ENCODE measurements around the gene ATP6V1F.

Gene ATP6V1F

DNA sequence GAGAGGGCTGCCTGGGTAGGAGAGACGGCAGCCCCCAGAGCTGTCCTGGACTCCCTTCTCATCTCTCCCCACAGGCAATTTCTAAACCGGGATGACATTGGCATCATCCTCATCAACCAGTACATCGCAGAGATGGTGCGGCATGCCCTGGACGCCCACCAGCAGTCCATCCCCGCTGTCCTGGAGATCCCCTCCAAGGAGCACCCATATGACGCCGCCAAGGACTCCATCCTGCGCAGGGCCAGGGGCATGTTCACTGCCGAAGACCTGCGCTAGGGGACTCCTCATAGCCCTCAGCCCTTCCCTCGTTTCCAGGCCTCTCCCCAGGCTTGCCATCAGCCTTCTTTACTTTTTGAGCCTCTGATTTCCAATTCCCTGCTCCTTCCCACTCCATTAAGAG lies 2.6 kb downstream of the ATP6V1F start:
- Mint-ChIP-seq H3K4me1 (peaks cover 35% of the 10 kb centered on the region), H3K9me3 (no peaks in the 10 kb centered on the region), H3K36me3 (peaks cover 19% of the 10 kb centered on the region), H3K27ac (peak overlapping the region; percentile 29), H3K4me3 (no peak overlapping the region), H3K27me3 (peaks cover 4% of the 10 kb centered on the region)
- ATAC-seq (ENCODE audit: low read depth) = no peak
- no peak for DNase-seq (ENCODE audit: low spot score in 2 of 2)

DNA sequence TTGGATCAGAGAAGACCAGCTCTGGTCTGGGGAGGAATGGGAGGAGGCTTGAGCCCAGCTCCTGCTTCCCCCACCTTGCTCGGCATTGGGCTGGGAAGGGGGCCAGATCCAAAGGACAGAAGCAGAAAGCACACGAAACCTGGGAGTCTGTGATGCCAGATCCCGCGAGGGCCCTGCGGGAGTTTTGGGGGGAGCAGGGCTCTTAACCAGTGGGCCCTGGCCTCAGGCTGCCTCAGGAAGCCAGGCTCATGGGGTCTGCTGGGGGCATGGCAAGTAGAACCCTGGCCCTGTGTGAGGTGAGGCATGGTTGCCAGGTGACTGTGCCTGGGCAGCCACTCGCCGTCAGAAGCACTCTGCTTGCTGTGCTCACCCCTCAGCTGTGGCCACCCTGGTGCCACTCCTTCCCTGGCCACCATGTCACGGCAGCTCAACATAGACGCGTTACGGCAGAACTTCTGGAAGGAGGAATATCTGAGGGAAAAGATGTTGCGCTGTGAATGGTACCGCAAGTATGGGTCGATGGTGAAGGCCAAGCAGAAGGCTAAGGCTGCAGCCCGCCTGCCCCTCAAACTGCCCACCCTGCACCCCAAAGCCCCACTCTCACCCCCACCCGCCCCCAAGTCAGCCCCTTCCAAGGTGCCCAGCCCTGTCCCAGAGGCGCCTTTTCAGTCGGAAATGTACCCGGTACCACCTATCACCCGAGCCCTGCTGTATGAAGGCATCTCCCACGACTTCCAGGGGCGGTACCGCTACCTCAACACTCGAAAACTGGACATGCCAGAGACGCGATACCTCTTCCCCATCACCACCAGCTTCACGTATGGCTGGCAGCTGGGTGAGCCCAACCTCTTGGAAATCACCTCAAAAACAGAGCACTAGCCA lies 3.6 kb downstream of the ATP6V1F start:
- no peak for ATAC-seq (ENCODE audit: low read depth)
- Mint-ChIP-seq H3K9me3 (no peaks in the 10 kb centered on the region), H3K4me1 (peaks cover 40% of the 10 kb centered on the region)

DNA sequence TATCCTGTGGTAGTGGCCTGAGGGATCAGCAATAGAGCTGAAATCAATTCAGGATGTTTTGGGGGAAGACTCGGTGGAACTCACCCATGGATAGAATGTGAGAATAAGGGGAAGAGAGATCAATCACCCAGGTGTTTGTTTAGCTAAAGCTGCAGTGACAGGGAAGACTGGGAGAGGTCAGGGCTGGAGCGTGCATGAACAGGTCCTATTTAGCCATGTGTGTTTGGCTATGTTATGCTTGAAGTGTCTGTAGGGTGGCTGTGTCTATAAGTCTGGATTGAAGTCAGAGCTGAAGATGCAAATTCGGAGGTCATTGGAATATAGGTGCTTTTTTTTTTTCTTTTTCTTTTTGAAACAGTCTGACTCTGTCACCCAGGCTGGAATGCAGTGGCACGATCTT lies 4.6 kb downstream of the ATP6V1F start:
- Mint-ChIP-seq H3K9me3 (no peaks in the 10 kb centered on the region), H3K36me3 (peaks cover 19% of the 10 kb centered on the region), H3K27me3 (peaks cover 5% of the 10 kb centered on the region), H3K27ac (no peak overlapping the region), H3K4me3 (no peak overlapping the region), H3K4me1 (peaks cover 37% of the 10 kb centered on the region)
- ATAC-seq (ENCODE audit: low read depth) = no peak
- no peak for DNase-seq (ENCODE audit: low spot score in 2 of 2)

More for the DNA sequence above, 3.6 kb downstream of the ATP6V1F start:
- no peak overlapping the region for H3K4me3 Mint-ChIP-seq
- H3K27me3 Mint-ChIP-seq = peaks cover 5% of the 10 kb centered on the region
- H3K36me3 Mint-ChIP-seq = peaks cover 19% of the 10 kb centered on the region
- peak overlapping the region; percentile 29 for H3K27ac Mint-ChIP-seq
- DNase-seq (ENCODE audit: low spot score in 2 of 2) = no peak

DNA sequence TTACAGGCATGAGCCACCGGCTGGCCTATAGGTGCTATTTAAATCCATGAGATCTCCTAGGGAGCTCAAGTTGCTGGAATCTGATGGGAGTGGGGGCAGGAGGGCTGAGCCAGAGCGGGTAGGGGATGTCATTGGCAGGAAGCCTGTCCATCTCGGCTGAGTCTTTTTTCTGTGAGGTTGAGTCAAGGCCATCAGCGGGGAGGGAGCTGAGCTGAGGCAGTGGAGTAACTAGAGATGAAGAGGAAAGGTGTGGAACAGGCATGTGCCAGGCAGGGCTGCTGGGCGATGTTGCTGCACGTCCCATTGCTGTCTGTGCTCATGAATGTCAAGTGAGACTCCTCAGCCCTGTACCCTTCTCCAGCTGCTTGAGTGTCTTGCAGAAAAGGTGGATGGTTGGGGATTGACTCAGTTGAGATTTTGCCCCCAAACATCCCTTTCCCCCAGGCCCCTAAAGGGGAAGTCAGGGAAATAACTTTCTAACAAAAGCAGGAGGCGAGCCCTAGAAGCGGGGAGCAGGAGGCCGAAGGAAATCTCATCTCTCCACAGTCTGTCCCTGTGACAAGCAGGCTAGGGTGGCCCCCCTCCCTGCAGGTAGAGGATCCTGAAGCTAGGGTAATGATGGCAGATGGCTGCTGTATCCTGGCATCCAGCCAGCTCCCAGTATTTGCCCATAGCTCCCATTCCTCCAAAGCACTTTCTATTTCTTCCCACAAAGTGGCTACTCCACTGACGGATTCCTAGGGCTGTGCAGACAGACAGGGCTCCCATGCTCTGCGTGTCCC lies 5.4 kb downstream of the ATP6V1F start:
- H3K27me3 Mint-ChIP-seq = peaks cover 5% of the 10 kb centered on the region
- ATAC-seq (ENCODE audit: low read depth) (no peak), DNase-seq (ENCODE audit: low spot score in 2 of 2) (no peak)
- H3K9me3 Mint-ChIP-seq = no peaks in the 10 kb centered on the region
- H3K36me3 Mint-ChIP-seq = peaks cover 19% of the 10 kb centered on the region
- no peak overlapping the region for H3K4me3 Mint-ChIP-seq
- no peak overlapping the region for H3K27ac Mint-ChIP-seq
- H3K4me1 Mint-ChIP-seq = peaks cover 36% of the 10 kb centered on the region

DNA sequence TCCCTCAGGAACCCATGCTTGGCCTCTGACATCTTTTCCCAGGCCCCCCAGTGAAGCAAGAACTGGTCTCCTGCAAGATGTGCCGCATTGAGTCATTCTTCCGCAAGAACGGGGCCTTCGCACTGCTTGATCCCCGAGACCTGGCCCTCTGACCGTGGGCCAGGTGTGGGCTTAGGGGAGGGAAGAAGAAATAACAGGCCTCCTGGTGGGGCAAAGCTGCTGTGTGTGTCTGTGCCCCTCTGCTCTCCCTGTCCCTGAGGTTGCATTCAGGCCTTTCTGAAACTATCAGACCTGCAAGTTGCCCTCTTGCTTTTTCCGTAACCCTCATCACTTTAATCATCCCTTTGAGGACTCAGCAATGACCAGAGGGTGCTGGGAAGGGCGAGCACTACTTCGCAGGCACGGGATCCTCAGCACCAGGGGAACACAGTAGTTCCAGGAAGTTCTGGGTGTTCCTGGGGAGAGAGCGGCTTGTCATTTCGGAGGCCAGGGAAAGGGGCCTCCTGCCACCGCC lies 6.0 kb downstream of the ATP6V1F start:
- peak; percentile 2 for ATAC-seq (ENCODE audit: low read depth)

DNA sequence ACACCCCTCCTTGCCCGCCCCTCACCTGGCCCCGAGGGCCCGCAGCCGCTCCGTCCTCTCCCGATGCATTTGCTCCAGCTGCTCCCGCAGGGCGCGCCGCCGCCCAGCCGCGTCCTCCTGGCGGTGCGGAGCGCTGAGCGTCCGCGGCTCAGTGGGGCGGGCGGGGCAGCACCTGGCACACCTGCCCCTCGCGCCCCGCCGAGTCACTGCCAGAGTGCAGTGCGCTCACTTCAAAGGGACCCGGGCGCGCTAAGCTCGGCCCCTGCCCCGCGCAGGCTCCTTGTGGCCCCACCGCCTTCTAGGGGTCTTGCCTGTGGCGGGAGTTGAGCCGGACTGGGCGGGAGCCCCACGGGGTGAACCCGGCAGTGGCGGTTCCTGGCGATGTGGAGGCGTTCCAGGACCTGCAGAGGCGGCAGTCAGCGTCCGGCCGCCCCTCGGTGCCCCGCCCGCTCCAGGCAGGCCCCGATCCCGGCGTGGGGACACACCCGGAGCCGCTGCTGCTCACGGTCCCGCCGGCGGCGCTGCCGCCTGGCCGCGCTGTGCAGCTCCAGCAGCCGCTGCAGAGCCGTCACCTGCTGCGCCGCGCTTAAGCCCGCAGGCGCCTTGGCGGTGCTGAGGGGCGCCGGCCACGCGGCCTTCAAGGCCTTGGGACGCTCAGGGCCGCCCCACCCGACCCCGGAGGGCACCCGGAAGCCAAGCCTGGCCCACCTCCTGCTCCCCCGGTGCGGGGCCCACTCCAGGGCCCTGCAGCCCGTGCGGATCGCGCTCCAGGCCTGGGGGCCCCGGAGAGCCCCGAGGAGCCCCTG lies 6.7 kb downstream of the ATP6V1F start:
- Mint-ChIP-seq H3K4me3 (peak overlapping the region; percentile 69), H3K9me3 (no peaks in the 10 kb centered on the region), H3K4me1 (peaks cover 33% of the 10 kb centered on the region), H3K27ac (no peak overlapping the region), H3K36me3 (peaks cover 19% of the 10 kb centered on the region), H3K27me3 (peaks cover 5% of the 10 kb centered on the region)
- ATAC-seq (ENCODE audit: low read depth) = peak; percentile 79
- DNase-seq (ENCODE audit: low spot score in 2 of 2) = peak in 1 of 2 donors; percentile 68

More for the DNA sequence above, 6.0 kb downstream of the ATP6V1F start:
- peaks cover 19% of the 10 kb centered on the region for H3K36me3 Mint-ChIP-seq
- H3K27ac Mint-ChIP-seq = no peak overlapping the region
- DNase-seq (ENCODE audit: low spot score in 2 of 2) = no peak
- peak overlapping the region; percentile 69 for H3K4me3 Mint-ChIP-seq
- H3K27me3 Mint-ChIP-seq = peaks cover 5% of the 10 kb centered on the region
- H3K9me3 Mint-ChIP-seq = no peaks in the 10 kb centered on the region
- peaks cover 34% of the 10 kb centered on the region for H3K4me1 Mint-ChIP-seq

DNA sequence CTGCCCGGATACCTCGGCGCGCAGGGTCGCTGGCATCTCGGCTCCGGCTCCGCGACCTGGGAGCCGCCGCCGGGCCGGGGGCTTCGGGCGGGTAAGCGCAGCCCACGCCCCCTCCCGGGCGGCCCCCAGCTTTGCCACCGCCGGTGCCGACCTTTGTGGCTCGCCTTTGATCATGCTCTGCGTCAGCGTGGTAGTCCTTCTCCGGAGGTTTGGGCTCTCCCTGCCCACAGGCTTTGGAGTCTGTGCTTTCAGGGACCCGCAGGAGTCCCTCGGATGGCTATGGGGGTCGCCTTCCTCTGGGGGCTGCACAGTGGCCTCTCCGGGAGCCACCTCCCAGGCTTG lies 7.3 kb downstream of the ATP6V1F start:
- no peak for DNase-seq (ENCODE audit: low spot score in 2 of 2)
- H3K4me3 Mint-ChIP-seq = peak overlapping the region; percentile 76
- ATAC-seq (ENCODE audit: low read depth) = peak; percentile 21
- peaks cover 18% of the 10 kb centered on the region for H3K36me3 Mint-ChIP-seq
- H3K9me3 Mint-ChIP-seq = no peaks in the 10 kb centered on the region
- peaks cover 32% of the 10 kb centered on the region for H3K4me1 Mint-ChIP-seq
- H3K27me3 Mint-ChIP-seq = peaks cover 5% of the 10 kb centered on the region
- no peak overlapping the region for H3K27ac Mint-ChIP-seq

DNA sequence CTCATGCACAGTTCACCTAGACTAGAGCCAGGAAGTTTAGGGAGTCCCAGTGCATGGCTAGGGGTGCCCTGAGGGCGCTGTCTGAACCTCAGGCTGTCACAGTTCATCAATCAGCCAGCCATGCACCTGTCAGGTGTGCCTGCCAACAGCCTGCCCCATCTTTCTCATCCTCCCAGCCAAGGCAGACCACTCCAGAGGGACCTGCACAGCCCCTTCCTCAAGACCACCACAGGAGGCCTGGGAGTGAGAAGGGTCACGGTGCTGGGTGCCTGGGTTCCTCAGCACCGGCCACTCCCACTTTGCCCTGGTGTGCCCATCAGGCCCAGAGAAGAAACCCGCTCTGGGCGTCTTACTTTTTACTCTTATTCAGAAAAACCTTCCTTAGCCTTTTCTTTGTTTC lies 8.4 kb downstream of the ATP6V1F start:
- H3K4me1 Mint-ChIP-seq = peaks cover 25% of the 10 kb centered on the region
- no peak overlapping the region for H3K27ac Mint-ChIP-seq
- DNase-seq (ENCODE audit: low spot score in 2 of 2) = no peak
- H3K27me3 Mint-ChIP-seq = peaks cover 5% of the 10 kb centered on the region
- H3K9me3 Mint-ChIP-seq = no peaks in the 10 kb centered on the region
- H3K4me3 Mint-ChIP-seq = peak overlapping the region; percentile 44
- no peak for ATAC-seq (ENCODE audit: low read depth)
- peaks cover 8% of the 10 kb centered on the region for H3K36me3 Mint-ChIP-seq

DNA sequence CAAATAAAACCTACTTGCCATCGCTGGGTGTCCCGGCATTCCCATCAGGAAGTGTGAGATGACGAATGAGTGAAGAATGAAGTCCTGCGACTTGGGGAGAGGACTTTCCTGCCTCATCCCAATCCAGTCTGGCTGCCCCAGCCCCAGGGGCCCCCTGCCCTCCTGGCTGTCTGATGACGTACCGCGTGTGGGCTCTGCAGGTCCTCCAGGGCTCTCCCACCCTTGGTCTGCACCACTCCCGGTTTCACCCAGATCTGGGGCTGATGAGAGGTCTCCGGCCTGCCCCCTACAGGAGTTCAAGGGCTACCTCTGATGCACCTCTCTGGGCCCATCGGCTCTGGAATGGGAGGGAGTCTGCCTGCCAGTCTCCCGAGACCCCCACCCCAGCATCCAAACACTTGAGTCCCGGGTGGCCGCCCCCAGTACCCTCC lies 9.8 kb downstream of the ATP6V1F start:
- Mint-ChIP-seq H3K27me3 (peaks cover 5% of the 10 kb centered on the region), H3K9me3 (no peaks in the 10 kb centered on the region), H3K4me1 (peaks cover 17% of the 10 kb centered on the region), H3K36me3 (peaks cover 2% of the 10 kb centered on the region), H3K27ac (no peak overlapping the region), H3K4me3 (no peak overlapping the region)
- DNase-seq (ENCODE audit: low spot score in 2 of 2) (no peak), ATAC-seq (ENCODE audit: low read depth) (no peak)

DNA sequence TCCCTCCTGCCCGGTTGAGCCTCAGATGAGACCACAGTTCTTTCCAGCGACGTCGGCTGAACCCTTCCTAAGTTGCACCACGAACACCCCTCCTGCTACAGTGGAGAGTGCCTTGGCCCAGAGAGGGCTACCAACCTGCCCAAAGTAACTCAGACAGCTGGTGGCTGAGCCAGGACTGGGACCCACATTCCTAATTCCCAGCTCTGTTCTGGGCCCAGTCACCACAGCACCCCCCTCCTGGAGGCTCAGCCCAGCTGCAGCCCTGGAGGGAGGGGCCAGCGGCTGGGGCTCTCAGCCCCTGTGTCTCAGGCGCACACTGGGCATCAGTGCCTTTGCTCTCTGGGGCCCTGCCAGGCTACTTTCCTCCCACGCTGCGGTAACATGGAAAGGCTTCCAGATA lies 10.6 kb downstream of the ATP6V1F start:
- Mint-ChIP-seq H3K9me3 (no peaks in the 10 kb centered on the region), H3K27ac (no peak overlapping the region), H3K27me3 (peaks cover 5% of the 10 kb centered on the region), H3K4me1 (peaks cover 15% of the 10 kb centered on the region), H3K4me3 (no peak overlapping the region), H3K36me3 (no peaks in the 10 kb centered on the region)
- ATAC-seq (ENCODE audit: low read depth) (no peak), DNase-seq (ENCODE audit: low spot score in 2 of 2) (no peak)

DNA sequence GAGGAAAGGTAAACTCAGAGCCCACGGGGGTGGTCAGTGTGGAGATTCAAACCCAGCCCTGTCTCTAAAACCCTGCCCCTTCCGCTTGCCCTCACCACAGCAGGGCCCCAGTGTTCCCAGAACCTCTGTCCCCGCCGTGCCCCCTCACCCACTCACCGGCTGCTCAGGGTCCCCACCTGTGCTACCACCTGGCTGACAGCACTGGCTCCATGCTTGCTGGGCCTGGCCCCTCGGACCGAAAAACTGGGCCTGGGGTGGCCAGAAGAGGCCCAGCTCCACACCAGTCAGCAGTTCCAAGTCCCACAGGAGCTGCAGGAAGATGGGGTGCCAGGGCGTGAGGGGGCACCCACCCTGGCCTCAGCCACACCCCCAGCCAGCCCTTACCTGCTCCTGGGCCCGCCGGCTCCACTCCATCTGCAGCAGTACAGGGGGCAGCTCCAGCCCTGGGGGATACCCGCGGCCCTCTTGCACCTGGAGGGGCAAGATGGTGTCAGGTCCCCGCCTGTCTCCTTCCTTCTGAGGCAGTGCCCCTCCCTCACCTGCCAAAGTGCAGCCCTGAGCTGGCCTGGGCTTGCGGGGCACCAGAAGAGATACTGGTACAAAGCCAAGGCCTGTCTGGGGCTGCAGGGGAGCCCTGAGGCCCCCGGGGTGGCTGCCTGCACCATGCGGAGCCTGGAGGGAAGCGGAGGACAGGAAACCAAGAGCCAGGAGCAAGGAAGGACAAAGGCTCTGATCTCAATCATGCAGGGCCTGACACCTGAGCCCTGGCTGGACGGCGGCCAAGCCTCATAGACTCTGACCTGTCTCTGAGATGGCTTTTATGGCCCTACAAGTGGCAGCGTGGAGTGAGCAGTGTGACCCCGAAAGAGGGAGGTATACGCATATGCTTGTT lies 11.7 kb downstream of the ATP6V1F start:
- H3K4me1 Mint-ChIP-seq = peaks cover 9% of the 10 kb centered on the region
- no peak for DNase-seq (ENCODE audit: low spot score in 2 of 2)
- H3K36me3 Mint-ChIP-seq = no peaks in the 10 kb centered on the region
- H3K4me3 Mint-ChIP-seq = no peak overlapping the region
- ATAC-seq (ENCODE audit: low read depth) = no peak
- H3K9me3 Mint-ChIP-seq = no peaks in the 10 kb centered on the region
- no peak overlapping the region for H3K27ac Mint-ChIP-seq
- peaks cover 5% of the 10 kb centered on the region for H3K27me3 Mint-ChIP-seq

DNA sequence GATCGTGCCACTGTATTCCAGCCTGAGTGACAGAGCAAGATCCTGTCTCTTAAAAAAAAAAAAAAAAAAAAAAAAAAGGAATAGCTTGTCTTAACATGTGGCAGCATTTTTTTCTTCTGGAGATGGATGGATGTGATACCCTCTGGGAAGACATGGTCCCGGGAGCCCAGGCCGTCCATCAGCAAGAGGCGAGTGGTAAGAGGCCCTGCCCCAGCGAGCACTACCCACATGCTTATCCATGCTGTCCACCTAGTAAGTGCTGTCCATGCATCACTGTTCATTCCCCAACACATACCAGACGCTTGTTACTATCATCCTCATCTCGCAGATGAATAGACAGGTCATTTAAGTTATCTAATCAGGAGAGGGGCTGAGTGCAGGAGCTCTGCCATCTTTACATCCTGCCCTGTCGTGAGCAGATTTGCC lies 12.9 kb downstream of the ATP6V1F start:
- no peak for DNase-seq (ENCODE audit: low spot score in 2 of 2)
- Mint-ChIP-seq H3K36me3 (no peaks in the 10 kb centered on the region), H3K4me1 (peaks cover 5% of the 10 kb centered on the region), H3K4me3 (no peak overlapping the region), H3K27me3 (no peaks in the 10 kb centered on the region), H3K9me3 (no peaks in the 10 kb centered on the region), H3K27ac (no peak overlapping the region)
- no peak for ATAC-seq (ENCODE audit: low read depth)

DNA sequence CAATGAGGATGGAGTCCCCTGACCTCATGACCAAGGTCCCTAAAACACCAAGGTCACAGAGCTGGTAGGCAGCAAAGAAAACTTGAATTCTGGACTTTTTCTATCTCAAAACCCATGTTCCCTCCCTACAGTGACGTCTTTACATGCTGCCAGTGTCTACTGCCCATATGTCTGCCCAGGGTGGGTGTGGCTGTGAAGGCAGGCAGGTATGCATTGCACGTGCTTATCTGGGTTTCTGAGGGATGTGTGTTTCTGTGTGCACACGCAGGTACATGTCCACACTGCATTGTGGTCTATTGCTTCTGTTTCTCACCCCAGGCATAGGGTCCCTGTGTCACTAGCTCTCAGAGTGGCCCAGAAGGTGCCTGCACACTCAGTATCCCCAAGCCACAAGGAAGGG lies 13.5 kb downstream of the ATP6V1F start:
- H3K4me1 Mint-ChIP-seq = peaks cover under 1% of the 10 kb centered on the region
- no peaks in the 10 kb centered on the region for H3K36me3 Mint-ChIP-seq
- no peak for DNase-seq (ENCODE audit: low spot score in 2 of 2)
- H3K9me3 Mint-ChIP-seq = no peaks in the 10 kb centered on the region
- H3K27ac Mint-ChIP-seq = no peak overlapping the region
- H3K27me3 Mint-ChIP-seq = no peaks in the 10 kb centered on the region
- no peak overlapping the region for H3K4me3 Mint-ChIP-seq
- no peak for ATAC-seq (ENCODE audit: low read depth)

Measured in memory B cell (primary cell).